ENCODE measurements around the gene KAZN. TPM values are rescaled to one million over a fixed set of nuclear protein-coding genes. Genes with fewer than 3 reads are reported as not detected.

KAZN gene
- total and polyA plus RNA-seq, 8 donors: 11.1 to 37.5 (median 30.2) TPM

- DNase-seq: no peak
- ATAC-seq: no peak
- Histone ChIP-seq H3K4me1 (no peaks in the 10 kb centered on the region), H3K27ac (no peak overlapping the region), H3K36me3 (peaks cover 0 to 12% of the 10 kb centered on the region in 2 donors), H3K27me3 (no peaks in the 10 kb centered on the region), H3K4me3 (no peak overlapping the region), H3K9me3 (peaks cover 0 to 7% of the 10 kb centered on the region in 2 donors)
- intact Hi-C loops (cut with DNase I): no loop called here
- TF ChIP-seq CTCF (IDR thresholded peaks at IDR 0.05): no peak
These were observed 467.3 kb downstream of the KAZN start for GRCh38 chr1:15065736-15066135.

DNA sequence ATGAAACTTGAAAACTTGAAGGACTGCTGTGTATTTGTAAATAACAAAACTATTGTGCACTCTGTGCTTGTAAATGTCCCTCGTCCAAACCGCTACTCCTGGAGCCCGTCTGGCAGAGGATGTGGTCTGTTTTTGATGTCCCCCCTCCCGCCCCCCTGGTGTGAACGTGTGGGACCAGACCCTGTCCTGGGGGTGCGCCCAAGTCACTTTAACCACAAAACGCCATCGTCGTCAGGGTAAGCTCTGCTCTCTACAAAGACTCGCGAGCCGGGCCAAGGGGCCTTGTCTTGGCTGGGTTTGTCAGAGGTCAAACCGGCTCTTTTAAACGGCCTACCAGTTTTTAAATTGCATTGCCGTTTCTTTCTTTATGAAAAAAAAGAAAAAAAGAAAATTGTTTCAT, 467.7 kb downstream of the KAZN start:
- peaks cover 0 to 7% of the 10 kb centered on the region in 2 donors for H3K9me3 ChIP-seq
- no peaks in the 10 kb centered on the region for H3K4me1 ChIP-seq
- peaks cover 0 to 9% of the 10 kb centered on the region in 2 donors for H3K36me3 ChIP-seq
- H3K4me3 ChIP-seq: no peak overlapping the region
- intact Hi-C loops (cut with DNase I): no loop called here
- no peak for TF ChIP-seq CTCF (IDR thresholded peaks at IDR 0.05)
- no peaks in the 10 kb centered on the region for H3K27me3 ChIP-seq
- H3K27ac ChIP-seq: no peak overlapping the region
- no peak for ATAC-seq
- DNase-seq: no peak

- no peak for DNase-seq
- Histone ChIP-seq H3K27ac (peak overlapping the region in 1 of 2 donors; percentile 33), H3K4me1 (no peaks in the 10 kb centered on the region), H3K4me3 (no peak overlapping the region), H3K9me3 (peaks cover 0 to 5% of the 10 kb centered on the region in 2 donors), H3K36me3 (peaks cover 0 to 9% of the 10 kb centered on the region in 2 donors), H3K27me3 (no peaks in the 10 kb centered on the region)
- ATAC-seq: no peak
- TF ChIP-seq CTCF (IDR thresholded peaks at IDR 0.05): no peak
- intact Hi-C loops (cut with DNase I): no loop called here
These were observed 468.7 kb downstream of the KAZN start for GRCh38 chr1:15067148-15067547.

GRCh38 chr1:15068152-15068551, 469.7 kb downstream of the KAZN start:
- DNase-seq (no peak), ATAC-seq (no peak)
- Histone ChIP-seq H3K36me3 (peaks cover 0 to 9% of the 10 kb centered on the region in 2 donors), H3K27ac (no peak overlapping the region), H3K4me3 (no peak overlapping the region), H3K9me3 (no peaks in the 10 kb centered on the region), H3K27me3 (no peaks in the 10 kb centered on the region), H3K4me1 (no peaks in the 10 kb centered on the region)
- no peak for TF ChIP-seq CTCF (IDR thresholded peaks at IDR 0.05)
- intact Hi-C loops (cut with DNase I): no loop called here

GRCh38 chr1:15068997-15069396, 470.5 kb downstream of the KAZN start:
- H3K4me1 ChIP-seq: no peaks in the 10 kb centered on the region
- intact Hi-C loops (cut with DNase I): no loop called here
- peaks cover 0 to 9% of the 10 kb centered on the region in 2 donors for H3K36me3 ChIP-seq
- no peak for TF ChIP-seq CTCF (IDR thresholded peaks at IDR 0.05)
- no peaks in the 10 kb centered on the region for H3K9me3 ChIP-seq
- no peak overlapping the region for H3K4me3 ChIP-seq
- no peak overlapping the region for H3K27ac ChIP-seq
- DNase-seq (no peak), ATAC-seq (no peak)
- H3K27me3 ChIP-seq: no peaks in the 10 kb centered on the region

Measured in left lung (tissue), 10 donors.